ENCODE data around the gene KIF13A.
"Not testable (repeated sequence)": the region's sequence is repeated elsewhere in the genome, so short reads cannot be mapped to it uniquely, and the experiment has no call there.

The KIF13A gene

DNA sequence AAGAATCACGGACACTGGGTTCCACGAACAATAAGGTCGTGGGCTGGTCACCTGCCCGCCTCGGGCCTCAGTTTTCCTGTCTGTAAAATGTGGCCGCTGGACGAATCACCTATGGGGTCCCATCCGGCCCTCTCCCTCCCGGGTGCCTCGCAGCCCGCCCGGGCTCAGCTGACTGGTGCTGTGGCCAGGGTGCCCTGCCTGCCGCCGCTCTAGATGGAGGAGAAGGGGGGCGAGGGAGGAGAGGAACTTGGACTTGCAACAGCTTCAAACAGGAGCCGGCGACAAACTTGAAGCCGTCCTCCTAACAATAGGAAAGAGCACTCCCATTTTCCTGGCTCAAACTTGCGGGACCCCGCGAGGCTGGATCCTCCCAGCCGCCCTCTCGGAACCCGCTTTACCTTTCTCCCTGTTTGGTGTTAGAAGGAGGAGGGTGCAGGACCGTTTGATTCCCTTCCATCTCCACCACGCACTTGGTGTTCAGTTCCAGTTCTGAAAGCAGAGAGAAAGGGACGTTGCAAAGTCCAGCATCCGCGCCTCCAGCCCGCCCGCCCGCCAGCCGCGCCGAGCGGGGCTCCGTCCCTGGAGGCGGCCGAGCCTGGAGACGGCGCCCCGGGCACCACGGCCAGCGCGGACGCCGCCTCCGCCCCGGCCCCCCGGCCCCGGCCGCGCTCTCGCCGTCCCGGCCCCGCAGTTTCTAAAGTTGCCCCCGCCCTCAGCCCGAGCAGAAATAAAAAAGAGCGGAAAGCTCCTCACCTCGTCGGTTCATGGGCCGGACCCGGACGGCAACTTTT lies 584 bp downstream of the KIF13A start:
- no peaks in the 10 kb centered on the region for H3K36me3 Mint-ChIP-seq (ENCODE audit: low read depth)
- peaks cover 7% of the 10 kb centered on the region for H3K4me1 Mint-ChIP-seq (ENCODE audit: low read depth)
- peaks cover 68% of the 10 kb centered on the region for H3K27me3 Mint-ChIP-seq (ENCODE audit: low read depth)
- no peaks in the 10 kb centered on the region for H3K9me3 Mint-ChIP-seq
- peak overlapping the region; percentile 46 for H3K4me3 Mint-ChIP-seq
- DNase-seq (ENCODE audit: low spot score) = no peak
- H3K27ac Mint-ChIP-seq = no peak overlapping the region

DNA sequence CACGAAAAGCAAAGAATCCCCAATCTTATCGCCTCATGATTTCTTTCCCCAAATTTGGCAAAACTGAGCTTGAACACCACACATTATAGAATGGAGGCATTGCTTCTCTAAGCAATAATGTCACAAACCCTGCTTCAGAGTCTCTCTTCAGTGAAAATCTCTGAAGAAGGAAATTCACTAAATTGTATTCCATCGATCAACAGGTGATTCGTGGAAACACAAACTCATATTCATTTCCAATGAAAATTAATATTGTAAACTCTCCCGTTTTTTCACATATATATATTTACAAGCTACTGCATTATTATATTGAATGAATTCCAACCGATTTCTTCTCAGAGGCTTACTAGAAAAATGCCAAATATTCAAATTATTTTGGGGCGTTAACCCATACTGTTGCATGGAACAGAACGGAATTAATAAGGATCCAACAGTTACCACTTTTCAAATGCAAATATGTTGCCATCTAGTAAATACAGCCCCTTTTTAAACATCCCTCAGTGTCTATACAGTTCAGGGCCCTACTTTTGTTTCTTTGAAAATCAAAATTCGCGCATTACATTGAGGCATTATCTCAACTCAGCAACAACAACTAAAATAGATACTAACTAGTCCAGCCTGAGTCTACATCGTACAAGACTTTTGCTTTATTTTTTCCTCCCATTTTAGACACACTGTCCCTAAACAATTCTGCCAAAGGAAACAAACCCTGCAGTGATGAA lies 1.3 kb downstream of the KIF13A start:
- Mint-ChIP-seq H3K4me1 (ENCODE audit: low read depth) (peaks cover 7% of the 10 kb centered on the region), H3K9me3 (no peaks in the 10 kb centered on the region), H3K27me3 (ENCODE audit: low read depth) (peaks cover 67% of the 10 kb centered on the region), H3K36me3 (ENCODE audit: low read depth) (no peaks in the 10 kb centered on the region), H3K27ac (no peak overlapping the region), H3K4me3 (peak overlapping the region; percentile 26)
- no peak for DNase-seq (ENCODE audit: low spot score)

DNA sequence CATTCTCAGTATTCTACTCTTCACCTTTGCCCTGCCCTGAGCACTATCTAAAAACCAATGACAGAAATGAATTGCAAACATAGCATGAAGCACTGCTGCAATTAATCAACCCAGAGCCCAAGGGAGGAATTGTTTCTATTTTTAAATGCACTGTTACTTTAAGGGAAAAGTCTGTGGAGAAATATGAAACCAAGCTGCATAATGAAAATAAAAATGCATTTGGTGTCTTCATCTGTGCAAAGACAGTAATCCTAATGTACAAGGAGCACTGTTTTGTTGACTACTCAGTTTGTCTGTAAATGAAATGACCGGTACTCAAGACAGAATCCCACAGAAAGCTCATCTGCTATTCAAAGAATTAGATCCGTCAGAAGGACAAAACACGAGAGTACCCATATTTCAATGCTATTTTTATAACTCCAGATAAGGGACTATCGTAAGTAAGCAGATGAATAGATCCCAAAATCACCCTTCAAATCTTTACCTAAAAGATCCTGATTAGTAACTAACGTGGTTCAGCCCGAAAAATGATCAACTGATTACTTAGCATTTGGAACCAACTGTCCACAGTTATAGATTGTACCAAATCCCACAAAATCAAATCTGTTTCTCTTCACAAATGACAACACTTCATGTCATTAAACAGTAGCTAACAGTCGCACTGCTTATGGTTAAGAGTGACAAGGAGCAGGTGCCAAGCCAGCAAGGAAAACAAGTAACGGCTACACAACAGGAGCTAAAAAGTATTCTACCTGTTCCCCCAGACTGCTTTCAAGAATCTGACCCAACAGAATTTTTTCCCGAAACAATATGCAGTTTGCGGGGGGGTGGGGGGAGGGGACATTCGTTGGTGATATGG lies 2.4 kb downstream of the KIF13A start:
- no peak overlapping the region for H3K4me3 Mint-ChIP-seq
- no peaks in the 10 kb centered on the region for H3K36me3 Mint-ChIP-seq (ENCODE audit: low read depth)
- no peak overlapping the region for H3K27ac Mint-ChIP-seq
- peaks cover 7% of the 10 kb centered on the region for H3K4me1 Mint-ChIP-seq (ENCODE audit: low read depth)
- H3K27me3 Mint-ChIP-seq (ENCODE audit: low read depth) = peaks cover 68% of the 10 kb centered on the region
- no peak for DNase-seq (ENCODE audit: low spot score)
- H3K9me3 Mint-ChIP-seq = no peaks in the 10 kb centered on the region

DNA sequence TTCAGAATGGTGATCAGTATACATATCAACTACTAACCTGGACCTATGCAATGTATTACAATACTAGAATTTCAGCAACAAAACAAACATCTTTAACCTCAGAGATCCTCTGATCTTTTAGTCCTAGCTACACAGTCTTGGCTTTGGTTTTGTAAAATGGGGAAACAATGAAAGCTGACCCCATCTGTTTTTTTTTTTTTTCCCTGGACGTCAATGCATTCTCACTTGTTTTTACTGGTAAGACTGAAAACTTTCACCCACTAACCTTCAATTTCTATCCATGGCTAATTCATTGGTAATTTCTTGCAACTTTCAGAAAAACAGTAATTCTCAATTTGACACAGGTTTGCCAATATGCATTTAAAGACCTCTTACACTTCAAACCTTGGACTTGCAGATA lies 3.0 kb downstream of the KIF13A start:
- no peaks in the 10 kb centered on the region for H3K9me3 Mint-ChIP-seq
- no peaks in the 10 kb centered on the region for H3K36me3 Mint-ChIP-seq (ENCODE audit: low read depth)
- no peak overlapping the region for H3K4me3 Mint-ChIP-seq
- no peak for DNase-seq (ENCODE audit: low spot score)
- H3K4me1 Mint-ChIP-seq (ENCODE audit: low read depth) = peaks cover 7% of the 10 kb centered on the region
- no peak overlapping the region for H3K27ac Mint-ChIP-seq
- H3K27me3 Mint-ChIP-seq (ENCODE audit: low read depth) = peaks cover 65% of the 10 kb centered on the region

DNA sequence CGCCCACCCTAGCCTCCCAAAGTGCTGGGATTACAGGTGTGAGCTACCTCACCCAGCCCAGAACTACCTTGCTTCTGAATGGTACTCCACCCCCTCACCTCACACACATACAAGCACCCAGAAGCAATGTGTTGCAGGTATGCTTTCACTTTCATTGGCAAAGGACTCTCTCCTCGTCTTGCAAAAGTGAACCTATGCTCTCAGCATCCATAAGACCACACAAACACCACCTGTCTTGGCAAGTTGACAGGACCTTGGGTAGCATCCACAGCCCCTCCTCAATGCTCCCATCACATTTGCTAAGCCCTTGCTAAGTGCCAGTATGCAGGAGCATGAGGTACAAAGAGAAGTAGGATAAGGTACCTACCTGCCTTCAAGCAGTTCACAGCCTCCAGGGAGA lies 3.7 kb downstream of the KIF13A start:
- no peak for DNase-seq (ENCODE audit: low spot score)
- H3K36me3 Mint-ChIP-seq (ENCODE audit: low read depth) = no peaks in the 10 kb centered on the region
- H3K9me3 Mint-ChIP-seq = no peaks in the 10 kb centered on the region
- H3K4me1 Mint-ChIP-seq (ENCODE audit: low read depth) = peaks cover 7% of the 10 kb centered on the region
- H3K4me3 Mint-ChIP-seq = no peak overlapping the region
- H3K27ac Mint-ChIP-seq = no peak overlapping the region
- H3K27me3 Mint-ChIP-seq (ENCODE audit: low read depth) = peaks cover 59% of the 10 kb centered on the region

DNA sequence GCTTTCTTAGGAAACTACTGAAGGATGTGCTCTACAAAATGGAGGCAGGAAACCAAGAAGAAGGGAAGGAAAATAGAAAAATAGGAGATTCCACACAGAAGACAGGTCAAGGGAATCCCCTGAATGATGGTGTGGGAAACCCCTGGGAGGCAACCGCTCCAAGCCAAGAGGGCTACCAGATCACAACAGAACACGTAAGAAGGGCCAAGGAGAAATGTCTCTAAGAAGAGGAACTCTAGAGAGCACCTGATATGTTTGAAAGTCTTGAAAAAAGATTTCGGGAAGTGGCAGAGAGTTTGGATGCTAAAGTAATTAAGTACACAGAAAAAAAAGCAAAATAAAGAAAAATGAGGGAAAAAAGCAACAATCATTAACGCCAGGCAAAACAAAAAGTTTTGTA lies 7.1 kb downstream of the KIF13A start:
- peaks cover 36% of the 10 kb centered on the region for H3K27me3 Mint-ChIP-seq (ENCODE audit: low read depth)
- H3K9me3 Mint-ChIP-seq = no peaks in the 10 kb centered on the region
- DNase-seq (ENCODE audit: low spot score) = no peak
- no peak overlapping the region for H3K4me3 Mint-ChIP-seq
- no peak overlapping the region for H3K27ac Mint-ChIP-seq
- no peaks in the 10 kb centered on the region for H3K36me3 Mint-ChIP-seq (ENCODE audit: low read depth)
- H3K4me1 Mint-ChIP-seq (ENCODE audit: low read depth) = no peaks in the 10 kb centered on the region

DNA sequence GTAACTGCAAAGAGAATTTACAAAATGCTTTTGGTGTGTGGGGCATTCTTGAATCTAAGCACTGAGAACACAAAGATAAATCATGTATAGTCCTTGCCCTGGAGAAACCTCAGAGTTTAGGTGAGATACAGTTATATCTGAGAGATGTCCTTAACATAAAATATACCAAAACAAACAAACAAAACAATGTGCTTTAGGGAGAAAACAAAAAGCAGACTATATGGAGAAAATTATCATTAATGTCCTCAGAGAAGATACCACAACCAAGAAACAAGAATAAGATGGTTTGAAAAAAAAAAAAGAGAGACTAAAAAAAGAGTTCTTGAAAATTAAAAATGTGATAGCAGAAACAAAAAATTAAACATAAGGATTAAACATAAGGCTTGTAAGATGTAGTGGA lies 8.0 kb downstream of the KIF13A start:
- DNase-seq (ENCODE audit: low spot score) = no peak
- Mint-ChIP-seq H3K4me3 (no peak overlapping the region), H3K4me1 (ENCODE audit: low read depth) (no peaks in the 10 kb centered on the region), H3K9me3 (no peaks in the 10 kb centered on the region), H3K36me3 (ENCODE audit: low read depth) (no peaks in the 10 kb centered on the region), H3K27ac (no peak overlapping the region), H3K27me3 (ENCODE audit: low read depth) (peaks cover 27% of the 10 kb centered on the region)

DNA sequence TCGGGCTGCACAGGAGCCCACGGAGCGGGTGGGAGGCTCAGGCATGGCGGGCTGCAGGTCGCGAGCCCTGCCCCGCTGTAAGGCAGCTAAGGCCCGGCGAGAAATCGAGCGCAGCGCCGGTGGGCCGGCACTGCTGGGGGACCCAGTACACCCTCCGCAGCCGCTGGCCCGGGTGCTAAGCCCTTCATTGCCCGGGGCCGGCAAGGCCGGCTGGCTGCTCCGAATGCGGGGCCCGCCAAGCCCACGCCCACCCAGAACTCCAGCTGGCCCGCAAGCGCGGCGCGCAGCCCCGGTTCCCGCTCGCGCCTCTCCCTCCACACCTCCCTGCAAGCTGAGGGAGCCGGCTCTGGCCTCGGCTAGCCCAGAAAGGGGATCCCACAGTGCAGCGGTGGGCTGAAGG lies 11.2 kb downstream of the KIF13A start:
- H3K4me3 Mint-ChIP-seq = not testable (repeated sequence)

DNA sequence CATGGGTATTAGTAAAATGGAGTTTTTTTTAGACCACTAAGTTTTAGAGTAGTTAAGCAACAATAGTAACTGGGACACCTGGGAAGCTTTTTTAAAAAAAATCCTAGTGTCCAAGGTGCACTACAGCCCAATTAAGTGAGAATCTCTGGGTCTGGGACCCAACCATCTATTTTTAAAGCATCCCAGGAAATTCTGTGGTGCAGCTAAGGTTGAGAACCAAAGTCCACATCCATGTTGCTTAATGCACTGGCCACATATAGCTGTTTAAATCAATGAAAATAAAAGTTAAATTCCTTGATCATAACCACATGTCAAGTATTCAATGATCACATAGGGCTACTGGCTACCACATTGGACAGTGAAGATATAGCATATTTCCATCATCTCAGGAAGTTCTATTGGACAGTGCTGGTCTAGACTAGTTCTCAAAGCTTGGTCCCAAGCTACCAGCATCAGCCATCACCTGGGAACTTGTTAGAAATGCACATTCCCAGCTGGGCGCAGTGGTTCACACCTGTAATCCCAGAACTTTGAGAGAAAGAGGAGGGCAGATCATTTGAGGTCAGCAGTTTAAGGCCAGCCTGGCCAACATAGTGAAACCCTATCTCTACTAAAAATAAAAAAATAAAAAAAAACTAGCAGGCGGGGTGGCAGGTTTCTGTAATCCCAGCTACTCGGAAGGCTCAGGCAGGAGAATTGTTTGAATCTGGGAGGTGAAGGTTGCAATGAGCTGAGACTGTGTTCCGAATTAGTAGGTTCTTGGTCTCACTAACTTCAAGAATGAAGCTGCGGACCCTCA lies 12.7 kb downstream of the KIF13A start:
- Mint-ChIP-seq H3K4me3 (no peak overlapping the region), H3K36me3 (ENCODE audit: low read depth) (no peaks in the 10 kb centered on the region), H3K9me3 (no peaks in the 10 kb centered on the region), H3K4me1 (ENCODE audit: low read depth) (no peaks in the 10 kb centered on the region), H3K27ac (no peak overlapping the region), H3K27me3 (ENCODE audit: low read depth) (peaks cover 19% of the 10 kb centered on the region)
- no peak for DNase-seq (ENCODE audit: low spot score)

More for the DNA sequence above, 11.2 kb downstream of the KIF13A start:
- H3K27me3 Mint-ChIP-seq (ENCODE audit: low read depth) = peaks cover 28% of the 10 kb centered on the region
- not testable (repeated sequence) for H3K36me3 Mint-ChIP-seq (ENCODE audit: low read depth); DNase-seq (ENCODE audit: low spot score); H3K4me1 Mint-ChIP-seq (ENCODE audit: low read depth); H3K27ac Mint-ChIP-seq; H3K9me3 Mint-ChIP-seq

DNA sequence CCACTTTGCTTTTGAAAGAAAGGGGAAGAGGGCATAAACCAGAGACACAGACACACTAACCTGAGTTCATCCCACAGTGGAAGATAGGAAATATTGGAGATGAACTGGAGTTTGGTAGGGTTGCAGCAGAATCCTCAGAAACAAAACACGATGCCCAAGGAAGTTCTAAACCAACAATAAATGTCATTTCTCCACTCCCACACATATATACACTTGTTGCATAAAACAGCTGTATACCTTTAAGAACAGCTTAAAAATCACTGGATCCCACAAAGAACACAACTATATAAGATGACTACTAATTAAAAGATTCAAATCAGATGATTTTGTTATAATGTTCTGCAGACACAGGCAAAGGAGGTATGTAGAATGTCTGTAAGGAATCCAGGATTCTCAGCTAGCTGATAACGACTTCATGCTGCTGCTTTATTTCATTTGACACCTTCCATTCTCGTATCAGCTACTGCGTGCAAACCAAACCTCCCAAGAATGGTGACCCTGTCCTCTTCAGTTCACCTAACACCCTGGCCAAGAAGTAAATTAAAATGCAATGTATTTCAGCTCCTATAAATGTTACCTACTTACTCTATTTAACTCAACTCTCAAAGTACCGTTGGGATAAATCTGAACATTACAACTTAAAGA lies 14.3 kb downstream of the KIF13A start:
- Mint-ChIP-seq H3K27ac (no peak overlapping the region), H3K27me3 (ENCODE audit: low read depth) (peaks cover 15% of the 10 kb centered on the region), H3K36me3 (ENCODE audit: low read depth) (no peaks in the 10 kb centered on the region), H3K9me3 (no peaks in the 10 kb centered on the region), H3K4me1 (ENCODE audit: low read depth) (no peaks in the 10 kb centered on the region), H3K4me3 (no peak overlapping the region)
- DNase-seq (ENCODE audit: low spot score) = no peak

DNA sequence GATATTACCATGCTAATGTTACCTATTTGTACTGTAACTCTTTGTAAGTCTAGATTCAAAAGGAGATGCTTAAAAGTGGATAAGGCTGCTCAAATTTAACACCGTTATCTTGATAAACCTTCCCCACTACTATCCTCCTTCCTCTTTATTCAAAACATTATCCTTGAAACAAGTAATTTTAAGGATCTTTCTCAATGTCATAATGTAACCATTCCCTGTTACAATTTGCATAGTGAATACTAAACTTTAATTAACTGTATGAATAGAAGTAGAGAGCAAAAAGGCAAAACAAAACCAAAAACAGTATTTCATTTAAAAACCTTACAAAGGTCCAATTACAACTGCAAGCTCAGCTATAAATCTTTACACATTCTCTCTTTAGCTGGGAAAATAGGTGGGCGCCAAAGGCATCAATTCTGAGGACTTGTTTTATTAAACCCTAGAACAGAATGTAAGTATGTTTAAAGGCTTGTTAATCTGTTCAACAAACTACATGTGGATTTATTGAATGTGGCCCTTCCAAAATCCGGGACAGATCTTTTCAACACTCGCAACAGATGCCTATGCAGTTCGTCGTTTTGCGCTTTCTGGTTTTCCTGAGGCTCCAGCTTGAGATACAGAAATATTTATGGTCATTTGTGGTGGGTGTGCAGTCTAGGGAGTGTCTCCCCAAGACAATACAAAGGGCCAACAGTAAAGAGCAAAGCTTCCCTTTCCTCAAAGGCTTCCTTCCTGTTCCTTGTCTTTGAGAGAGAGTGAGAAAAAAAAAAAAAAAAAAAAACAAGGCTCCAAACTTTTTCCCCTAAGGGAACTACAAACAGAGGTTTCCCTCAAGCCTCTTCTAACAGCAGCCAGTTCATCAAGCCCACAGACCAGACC lies 15.1 kb downstream of the KIF13A start:
- H3K27me3 Mint-ChIP-seq (ENCODE audit: low read depth) = peaks cover 15% of the 10 kb centered on the region
- no peaks in the 10 kb centered on the region for H3K4me1 Mint-ChIP-seq (ENCODE audit: low read depth)
- no peaks in the 10 kb centered on the region for H3K36me3 Mint-ChIP-seq (ENCODE audit: low read depth)
- no peak overlapping the region for H3K4me3 Mint-ChIP-seq
- H3K27ac Mint-ChIP-seq = no peak overlapping the region
- no peaks in the 10 kb centered on the region for H3K9me3 Mint-ChIP-seq
- no peak for DNase-seq (ENCODE audit: low spot score)
